HG02759 (cell line): ENCODE results near the gene ELANE.
"Not testable (repeated sequence)": the region's sequence is repeated elsewhere in the genome, so short reads cannot be mapped to it uniquely, and the experiment has no call there.

Experiments
- ATAC-seq: cut with Tn5 transposase; IDR thresholded peaks from one replicate; pipeline ENCODE4 v1.9.1; 2021; ENCODE audit warnings: mild to moderate bottlenecking, moderate library complexity; ENCODE audit not compliant: unreplicated experiment

The ELANE gene

GRCh38 chr19:835210-835810, 16.8 kb upstream of the ELANE start:
- ATAC-seq, result no peak

GRCh38 chr19:840519-841206, 11.4 kb upstream of the ELANE start, which contains the start of gene PRTN3:
TSS of gene PRTN3 (plus strand) at chr19:840999. CDS start at chr19:841009, 10 bp downstream.
- ATAC-seq, result no peak

- not testable (repeated sequence) for ATAC-seq
Observed at GRCh38 chr19:842802-843179, 9.3 kb upstream of the ELANE start.

- no peak for ATAC-seq
Observed at GRCh38 chr19:843180-843835, 8.8 kb upstream of the ELANE start.

- no peak for ATAC-seq
Observed at GRCh38 chr19:843836-844545, 8.1 kb upstream of the ELANE start.

GRCh38 chr19:844546-844971, 7.5 kb upstream of the ELANE start:
- ATAC-seq, result no peak

- ATAC-seq, result no peak
Observed at GRCh38 chr19:845707-846521, 6.2 kb upstream of the ELANE start.

- ATAC-seq, result no peak
Observed at GRCh38 chr19:848386-848921, 3.6 kb upstream of the ELANE start.

- not testable (repeated sequence) for ATAC-seq
Observed at GRCh38 chr19:849195-849594, 2.9 kb upstream of the ELANE start.

- ATAC-seq, result no peak
Observed at GRCh38 chr19:850221-850978, 1.7 kb upstream of the ELANE start.

GRCh38 chr19:850979-851335, 1.1 kb upstream of the ELANE start:
- ATAC-seq, result no peak

- no peak for ATAC-seq
Observed at GRCh38 chr19:853014-853585, 997 bp downstream of the ELANE start.

- not testable (repeated sequence) for ATAC-seq
Observed at GRCh38 chr19:853614-854220, 1.6 kb downstream of the ELANE start.

GRCh38 chr19:854549-854948, 2.4 kb downstream of the ELANE start:
- no peak for ATAC-seq

- no peak for ATAC-seq
Observed at GRCh38 chr19:855142-855541, 3.0 kb downstream of the ELANE start.

- ATAC-seq, result no peak
Observed at GRCh38 chr19:855566-856120, 3.5 kb downstream of the ELANE start.

- no peak for ATAC-seq
Observed at GRCh38 chr19:858284-858683, 6.2 kb downstream of the ELANE start.
